GM19328 (cell line): Measurements from ENCODE around the gene OTOA.
"Not testable (repeated sequence)": the region's sequence is repeated elsewhere in the genome, so short reads cannot be mapped to it uniquely, and the experiment has no call there.

Experiments
- ATAC-seq: cut with Tn5 transposase; IDR thresholded peaks from one replicate; pipeline ENCODE4 v1.9.1; 2021; ENCODE audit warnings: mild to moderate bottlenecking, moderate library complexity; ENCODE audit not compliant: unreplicated experiment

Gene OTOA

DNA sequence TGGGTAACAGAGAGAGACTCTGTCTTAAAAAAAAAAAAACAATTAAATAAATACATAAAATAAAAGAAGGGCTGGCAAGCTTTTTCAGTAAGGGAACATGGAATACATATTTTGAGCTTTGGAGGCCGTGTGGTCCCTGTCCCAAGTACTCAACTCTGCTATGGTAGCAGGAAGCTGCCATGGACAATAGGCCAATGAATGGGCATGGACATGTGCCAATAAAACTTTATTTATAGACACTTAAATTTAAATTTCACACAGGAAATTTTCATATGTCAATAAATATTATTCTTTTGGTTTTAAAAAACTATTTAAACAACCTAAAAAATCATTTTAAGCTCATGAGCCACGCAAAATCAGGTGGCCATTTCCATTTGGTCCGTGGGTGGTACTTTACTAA, 3.8 kb downstream of the OTOA start:
- ATAC-seq = no peak

DNA sequence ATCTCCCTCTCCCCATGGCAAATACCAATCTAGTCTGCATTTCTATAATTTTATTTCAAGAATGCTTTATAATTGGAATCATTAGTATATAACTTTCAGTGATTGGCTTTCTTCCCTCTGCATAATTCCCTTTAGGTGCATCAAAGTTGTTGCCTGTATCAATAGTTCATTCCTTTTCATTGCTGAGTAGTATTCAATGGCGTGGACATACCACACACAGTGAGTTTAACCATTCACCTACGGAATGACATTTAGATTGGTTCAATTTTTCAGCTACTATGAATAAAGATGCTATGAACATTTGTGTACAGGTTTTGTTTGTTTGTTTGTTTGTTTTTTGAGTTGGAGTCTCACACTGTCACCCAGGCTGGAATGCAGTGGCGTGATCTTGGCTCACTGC, 9.7 kb downstream of the OTOA start:
- ATAC-seq = no peak

DNA sequence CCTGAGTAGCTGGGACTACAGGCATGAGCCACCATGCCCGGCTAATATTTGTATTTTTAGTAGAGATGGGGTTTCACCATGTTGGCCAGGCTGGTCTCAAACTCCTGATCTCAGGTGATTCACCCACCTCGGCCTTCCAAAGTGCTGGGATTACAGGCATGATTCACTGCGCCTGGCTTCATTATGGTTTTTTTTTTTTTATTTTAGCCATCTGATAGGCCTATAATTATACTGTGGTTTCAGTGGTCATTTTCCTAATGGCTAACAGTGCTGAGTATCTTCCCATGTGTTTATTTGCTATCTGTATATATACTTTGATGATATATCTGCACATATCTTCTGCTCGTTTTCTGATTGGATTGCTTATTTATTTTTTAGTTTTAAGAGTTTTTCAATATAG, 10.7 kb downstream of the OTOA start:
- ATAC-seq = not testable (repeated sequence)

DNA sequence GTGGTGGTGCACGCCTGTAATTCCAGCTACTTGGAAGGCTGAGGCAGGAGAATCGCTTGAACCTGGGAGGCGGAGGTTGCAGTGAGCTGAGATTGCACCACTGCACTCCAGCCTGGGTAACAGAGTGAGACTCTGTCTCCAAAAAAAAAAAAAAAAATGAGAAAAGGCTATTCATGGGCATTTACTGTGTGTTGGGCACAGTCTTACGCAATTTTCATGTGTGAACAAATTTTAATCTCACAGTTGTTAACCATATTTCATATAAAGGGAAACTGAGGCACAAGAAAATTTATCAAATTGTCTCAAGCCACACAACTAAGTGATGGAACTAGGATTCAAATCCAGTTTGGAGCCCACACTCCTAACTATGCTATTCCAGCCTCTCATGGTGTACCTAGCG, 16.9 kb downstream of the OTOA start:
- ATAC-seq = not testable (repeated sequence)

DNA sequence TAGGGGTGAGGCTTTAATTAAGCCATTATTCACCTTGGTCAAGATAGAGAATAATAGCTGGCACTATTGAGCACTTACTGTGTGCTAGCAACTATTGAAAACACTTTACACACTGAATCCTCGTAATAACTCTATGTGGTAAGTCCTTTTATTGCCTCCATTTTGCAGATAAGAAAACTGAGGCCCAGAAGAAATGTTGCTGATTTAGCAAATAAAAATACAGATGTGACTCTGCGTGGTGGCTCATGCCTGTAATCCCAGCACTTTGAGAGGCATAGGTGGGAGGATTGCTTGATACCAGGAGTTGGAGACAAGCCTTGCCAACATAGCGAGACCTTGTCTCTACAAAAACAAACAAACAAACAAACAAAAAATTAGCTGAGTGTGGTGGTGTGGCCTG, 19.4 kb downstream of the OTOA start:
- no peak for ATAC-seq

DNA sequence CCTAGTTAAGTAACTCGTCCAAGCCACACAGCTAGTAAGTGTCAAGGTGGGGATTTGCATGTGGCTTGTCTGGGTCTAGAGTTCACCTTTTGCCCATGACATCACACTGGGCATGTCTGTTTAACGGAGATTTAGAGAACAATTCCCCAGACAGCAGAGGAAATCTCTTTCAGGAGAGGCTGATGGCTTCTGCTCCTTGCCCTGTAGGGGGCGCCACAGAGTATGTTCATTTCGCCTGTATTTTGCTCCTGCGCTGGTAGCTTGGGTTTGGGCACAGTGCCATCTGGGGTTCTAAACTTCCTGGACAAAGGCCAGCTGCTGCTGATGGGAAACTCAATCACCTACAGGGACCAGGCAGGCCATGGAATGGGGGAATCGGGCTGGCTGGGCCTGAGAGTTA, 20.4 kb downstream of the OTOA start:
- no peak for ATAC-seq

DNA sequence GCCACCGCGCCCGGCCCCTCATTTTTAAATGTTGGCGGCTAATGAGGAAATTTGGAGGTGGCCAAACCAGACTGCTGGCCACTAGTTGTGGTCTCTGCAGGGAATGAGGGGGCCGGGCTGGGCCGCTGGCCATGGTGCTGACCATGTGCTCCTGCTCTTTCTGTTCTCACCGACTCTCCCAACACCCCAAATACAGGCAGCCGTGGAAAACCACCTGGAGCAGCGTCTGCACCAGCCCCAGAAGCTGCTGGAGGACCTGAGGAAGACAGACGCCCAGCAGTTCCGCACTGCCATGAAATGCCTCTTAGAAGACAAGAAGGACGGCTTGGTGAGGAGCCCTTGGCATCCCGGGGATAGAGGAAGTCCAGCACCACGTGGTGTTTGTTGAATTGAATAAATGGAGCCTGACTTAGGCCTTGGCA, 21.3 kb downstream of the OTOA start:
- ATAC-seq = no peak

DNA sequence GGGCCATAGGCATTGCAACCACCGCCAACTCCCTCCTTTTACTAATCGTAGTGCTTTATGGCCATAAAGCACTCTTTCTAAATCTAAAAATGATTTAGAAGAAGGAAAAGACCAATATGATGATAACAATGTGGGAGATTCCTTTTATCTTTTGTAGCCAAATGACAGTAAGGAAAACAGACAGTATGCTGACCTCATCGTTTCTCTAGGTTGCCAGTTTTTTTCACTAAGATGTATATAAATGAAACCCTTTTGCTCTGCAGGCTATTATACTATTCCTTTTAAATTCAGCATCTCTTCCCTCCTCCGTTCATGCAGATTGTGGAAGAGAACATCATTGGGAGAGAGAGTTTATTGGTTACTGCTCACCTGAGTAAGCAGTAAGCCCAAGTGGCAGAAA, 25.3 kb downstream of the OTOA start:
- ATAC-seq = no peak

DNA sequence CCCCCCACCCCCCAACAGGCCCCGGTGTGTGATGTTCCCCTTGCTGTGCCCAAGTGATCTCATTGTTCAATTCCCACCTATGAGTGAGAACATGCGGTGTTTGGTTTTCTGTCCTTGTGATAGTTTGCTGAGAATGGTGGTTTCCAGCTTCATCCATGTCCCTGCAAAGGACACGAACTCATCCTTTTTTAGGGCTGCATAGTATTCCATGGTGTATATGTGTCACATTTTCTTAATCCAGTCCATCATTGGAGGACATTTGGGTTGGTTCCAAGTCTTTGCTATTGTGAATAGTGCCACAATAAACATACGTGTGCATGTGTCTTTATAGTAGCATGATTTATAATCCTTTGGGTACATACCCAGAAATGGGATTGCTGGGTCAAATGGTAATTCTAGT, 27.2 kb downstream of the OTOA start:
- not testable (repeated sequence) for ATAC-seq

DNA sequence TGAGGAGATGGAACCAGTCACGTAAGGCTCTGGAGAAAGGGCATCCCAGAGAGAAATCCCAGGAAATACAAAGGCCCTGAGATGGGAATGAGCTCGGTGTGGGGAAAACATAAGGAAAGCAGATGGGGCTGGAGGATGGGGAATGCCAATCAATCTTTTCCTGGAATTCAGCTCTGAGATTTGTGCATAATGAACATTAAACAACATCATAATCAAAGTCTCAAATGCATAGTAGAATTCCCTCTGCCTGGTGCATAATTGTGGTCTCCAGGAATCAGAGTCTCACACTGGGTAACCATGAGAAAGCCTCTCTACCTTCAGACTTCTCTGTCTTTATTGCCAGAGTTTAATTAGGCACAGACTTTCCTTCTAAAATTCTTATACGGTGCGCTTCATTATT, 30.8 kb downstream of the OTOA start:
- ATAC-seq = no peak

DNA sequence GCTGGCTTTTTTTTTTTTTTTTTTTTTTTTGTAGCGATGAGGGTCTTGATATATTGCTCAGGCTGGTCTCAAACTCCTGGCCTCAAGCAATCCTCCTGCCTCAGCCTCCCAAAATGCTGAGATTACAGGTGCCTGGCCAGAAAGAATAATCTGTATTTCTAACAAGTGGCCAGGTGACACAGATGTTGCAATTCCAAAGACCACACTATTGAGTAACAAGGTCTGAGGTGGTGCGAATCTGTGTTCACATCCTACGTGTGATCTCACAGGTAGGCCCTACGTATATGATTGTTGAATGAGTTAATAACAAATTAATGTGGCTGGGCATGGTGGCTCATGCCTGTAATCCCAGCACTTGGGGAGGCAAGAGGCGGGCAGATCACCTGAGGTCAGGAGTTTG, 33.3 kb downstream of the OTOA start:
- ATAC-seq = no peak

DNA sequence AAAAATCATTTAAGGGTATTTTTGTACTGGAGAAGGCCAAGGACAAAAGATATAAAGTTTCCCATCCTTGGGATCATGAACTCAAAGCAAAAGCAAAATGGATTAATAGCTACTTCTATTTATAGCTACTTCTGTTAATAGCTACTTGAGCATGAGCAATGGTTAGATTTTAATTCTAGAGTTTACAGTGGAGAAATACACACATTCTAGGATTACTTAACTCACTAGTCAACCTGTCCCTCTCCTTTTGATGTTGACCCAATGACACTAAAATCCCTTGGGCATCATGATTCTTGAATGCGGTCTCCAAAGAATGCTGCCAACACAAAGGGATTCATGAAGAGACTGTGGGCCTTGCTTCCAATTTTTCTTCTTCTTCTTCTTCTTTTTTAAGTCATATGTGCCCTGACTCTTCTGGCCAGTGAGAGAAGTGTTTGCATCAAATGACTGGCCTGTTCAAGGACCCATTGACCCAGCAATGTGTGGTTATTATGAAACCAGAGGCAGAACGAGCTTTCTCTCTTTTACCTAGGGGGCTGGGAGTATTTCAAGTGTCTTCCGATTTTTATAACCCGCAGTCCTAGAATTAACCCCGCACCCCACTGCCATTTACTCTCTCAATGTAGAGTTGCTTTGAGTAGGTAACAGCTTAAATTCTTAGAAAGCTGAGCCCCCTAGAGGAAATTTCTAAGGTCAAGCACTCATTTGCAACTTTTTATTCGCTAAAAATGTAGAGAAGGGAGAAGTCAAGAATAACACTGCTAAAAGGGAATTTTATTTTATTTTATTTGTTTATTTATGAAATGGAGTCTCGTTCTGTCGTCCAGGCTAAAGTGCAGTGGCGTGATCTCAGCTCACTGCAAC, 34.6 kb downstream of the OTOA start:
- no peak for ATAC-seq

DNA sequence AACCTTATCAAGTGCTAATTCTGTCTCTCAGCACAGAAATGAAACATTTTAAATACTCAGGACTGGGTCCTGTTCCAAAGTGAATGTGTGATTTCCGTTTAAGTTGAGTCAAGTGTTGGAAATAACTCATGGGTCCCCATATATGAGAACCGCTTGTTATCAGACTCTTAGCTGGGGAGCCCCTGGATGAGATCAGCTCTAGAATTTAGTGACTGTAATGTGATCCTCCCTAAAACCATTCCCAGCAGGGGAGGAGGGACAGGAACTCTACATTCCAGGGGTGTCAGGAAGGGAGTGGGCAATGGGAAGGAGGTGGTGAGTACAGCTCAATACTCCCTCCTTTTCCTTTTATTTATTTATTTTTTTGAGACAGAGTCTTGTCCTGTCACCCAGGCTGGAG, 37.5 kb downstream of the OTOA start:
- no peak for ATAC-seq

DNA sequence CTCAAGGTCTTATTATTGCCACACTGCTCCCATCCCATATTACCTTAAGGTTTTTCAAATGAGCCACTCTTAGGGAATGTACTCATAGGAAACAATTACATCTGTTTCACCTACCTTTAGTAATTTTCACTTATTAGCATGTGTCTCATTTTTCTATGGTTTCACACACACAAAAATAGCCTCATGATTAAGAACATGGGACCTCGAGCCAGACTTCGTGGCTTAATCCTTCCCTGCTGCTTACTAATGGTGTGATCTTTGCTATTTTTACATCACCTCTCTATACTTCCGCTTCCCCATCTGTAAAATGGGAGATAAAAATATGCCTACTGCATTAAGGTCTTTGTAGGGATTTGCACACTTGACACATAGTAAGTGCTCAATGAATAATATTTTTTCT, 38.5 kb downstream of the OTOA start:
- ATAC-seq = no peak

DNA sequence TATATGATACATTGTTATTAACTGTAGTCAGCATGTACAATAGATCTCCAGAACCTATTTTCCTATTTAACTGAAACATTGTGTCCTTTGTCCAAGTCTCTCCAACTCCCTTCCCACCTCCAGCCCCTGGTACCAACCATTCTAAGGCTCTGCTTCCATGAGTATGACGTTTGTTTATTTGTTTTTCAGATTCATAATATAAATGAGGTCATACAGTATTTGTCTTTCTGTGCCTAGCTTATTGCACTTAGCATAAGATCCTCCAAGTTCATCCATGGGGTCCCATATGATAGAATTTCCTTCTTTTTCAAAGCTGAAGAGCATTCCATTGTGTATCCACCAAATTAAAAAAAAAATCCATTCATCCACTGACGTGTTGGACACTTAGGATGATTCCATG, 39.4 kb downstream of the OTOA start:
- ATAC-seq = no peak

DNA sequence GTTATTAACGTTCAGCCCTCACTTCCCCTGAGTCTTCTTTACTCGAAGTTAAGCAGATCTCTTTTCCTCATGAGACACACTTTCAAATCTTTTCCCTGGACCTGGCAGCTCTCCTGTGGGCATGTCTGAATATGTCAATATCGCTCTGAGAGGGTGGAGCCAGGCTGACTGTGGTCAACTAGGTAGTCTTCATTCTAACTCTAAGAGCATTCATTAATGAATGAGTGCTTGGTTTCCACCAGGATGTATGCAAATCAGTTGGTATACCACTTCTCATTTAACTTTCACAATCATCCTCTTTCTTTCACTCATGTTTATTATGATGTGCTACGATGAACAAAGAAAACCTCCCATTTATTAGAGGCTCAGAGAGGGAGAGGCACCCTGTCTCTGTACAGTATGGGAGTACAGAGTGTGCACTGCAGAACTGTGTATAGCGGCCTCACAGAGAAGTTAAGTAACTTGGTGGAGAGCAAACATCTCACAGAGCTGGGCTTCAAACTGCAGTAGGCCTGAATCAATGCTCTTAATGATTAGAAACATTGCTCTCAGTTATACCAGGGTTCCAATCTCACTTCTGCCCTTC, 39.9 kb downstream of the OTOA start:
- ATAC-seq = no peak

DNA sequence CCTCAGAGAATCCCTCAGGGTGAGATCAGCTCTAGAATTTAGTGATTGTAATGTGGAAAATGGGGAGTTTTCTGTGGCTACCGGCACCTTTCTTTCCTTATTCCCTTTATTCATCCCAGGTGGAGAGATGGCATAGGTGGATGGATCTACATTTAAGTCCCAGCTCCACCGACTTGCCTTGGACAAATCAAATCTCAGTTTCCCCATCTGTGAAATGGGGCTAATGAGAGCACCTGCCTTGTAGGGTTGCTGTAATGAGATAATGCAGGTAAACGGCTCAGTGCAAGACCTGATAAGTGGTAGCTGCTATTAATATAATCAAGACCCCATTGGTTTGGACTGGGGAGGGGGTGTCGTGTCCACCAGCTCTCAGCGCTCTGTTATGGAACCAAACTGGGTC, 40.5 kb downstream of the OTOA start:
- no peak for ATAC-seq

DNA sequence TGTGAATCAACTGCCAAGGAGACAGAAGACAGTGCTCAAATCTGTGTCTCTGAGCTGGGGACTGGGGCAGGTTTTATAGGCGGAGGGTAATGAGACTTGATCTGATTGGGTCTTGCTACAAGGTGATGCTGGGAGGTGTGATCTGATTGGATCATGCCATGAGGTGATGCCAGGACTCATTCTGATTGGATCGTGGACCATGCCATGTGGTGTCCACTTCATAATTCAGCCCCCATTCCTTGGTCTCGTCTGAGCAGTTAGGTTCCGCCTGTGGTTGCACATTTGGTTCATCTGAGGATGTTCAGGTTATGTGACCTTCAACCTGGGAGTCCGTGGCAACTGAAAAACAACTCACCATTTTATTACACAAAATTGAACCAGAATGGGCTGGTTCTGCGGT, 41.0 kb downstream of the OTOA start:
- no peak for ATAC-seq

DNA sequence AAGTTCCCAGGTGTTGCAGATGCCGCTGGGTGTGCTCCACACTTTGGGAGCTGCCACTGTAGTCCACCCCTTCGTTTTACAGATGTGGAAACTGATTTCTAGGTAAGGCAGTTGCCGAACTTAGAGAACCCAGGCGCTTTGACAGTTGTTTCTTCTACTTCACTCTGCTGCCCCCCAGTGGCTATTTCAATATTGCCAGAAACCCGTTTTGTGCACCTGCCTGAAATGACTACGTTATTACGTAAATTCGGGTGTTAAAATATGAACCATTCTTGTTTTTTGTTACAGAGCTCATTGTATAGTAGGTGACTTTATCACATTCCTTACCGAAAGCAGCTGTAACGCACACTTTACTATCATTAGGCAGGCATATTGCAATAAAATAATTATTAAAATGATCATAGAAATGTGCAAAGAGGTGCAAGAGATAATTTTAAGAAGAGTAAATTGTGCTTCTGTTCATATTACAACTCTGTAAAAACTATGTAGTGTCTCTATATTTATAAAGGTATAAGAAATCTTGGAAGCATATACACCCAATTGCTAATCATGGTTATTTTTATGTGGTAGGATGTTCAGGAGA, 44.9 kb downstream of the OTOA start:
- ATAC-seq = no peak

DNA sequence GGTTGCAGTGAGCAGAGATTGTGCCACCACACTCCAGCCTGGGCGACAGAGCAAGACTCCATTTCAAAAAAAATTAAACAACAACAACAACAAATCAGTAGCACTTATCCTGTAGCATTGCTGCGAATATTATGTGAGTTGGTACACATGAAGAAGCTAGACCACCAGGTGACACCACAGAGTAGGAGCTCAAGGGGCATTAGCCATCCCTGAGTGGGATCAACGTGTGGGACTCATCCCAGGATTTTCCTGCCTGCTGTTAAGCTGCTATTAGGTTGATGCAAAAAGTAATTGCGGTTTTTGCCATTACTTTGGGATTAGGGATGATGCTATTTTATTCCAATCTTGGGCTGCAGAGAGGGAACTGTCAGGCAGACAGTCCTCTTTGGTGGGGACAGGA, 47.2 kb downstream of the OTOA start:
- no peak for ATAC-seq

DNA sequence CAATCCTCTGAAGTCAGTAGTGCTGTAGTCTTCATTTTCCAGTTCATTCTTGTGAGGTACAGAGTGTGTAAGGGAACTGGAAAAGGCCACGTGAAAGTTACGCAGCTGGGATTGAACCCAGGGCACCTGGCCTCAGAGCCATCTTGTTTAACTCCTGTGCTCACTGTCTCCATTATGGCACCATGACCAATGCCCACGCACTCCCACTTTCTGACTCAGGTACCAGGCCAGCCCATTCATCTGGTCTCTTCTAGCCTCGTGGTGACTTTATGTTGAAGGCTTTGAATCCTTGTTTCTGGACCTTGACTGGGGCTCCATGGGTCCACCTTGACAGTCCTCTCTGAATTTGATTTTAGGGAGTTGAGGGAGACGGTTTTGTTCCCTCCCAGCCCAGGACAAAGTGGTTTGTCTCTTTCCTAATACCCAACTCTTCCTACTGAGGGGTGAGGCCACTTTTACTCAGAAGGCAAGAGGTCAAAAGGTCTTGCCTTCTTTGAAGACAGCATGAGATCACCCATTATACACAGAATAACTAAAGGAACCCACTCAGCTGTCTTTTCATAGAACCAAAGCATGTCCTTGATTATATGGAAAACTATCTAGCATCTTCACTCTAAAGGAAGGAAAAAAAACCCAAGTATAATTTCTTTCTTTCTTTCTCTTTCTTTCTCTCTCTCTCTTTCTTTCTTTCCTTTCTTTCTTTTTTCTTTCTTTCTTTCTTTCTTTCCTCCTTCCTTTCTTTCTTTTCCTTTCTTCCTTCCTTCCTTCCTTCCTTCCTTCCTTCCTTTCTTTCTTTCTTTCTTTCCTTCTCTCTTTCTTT, 50.0 kb downstream of the OTOA start:
- no peak for ATAC-seq

DNA sequence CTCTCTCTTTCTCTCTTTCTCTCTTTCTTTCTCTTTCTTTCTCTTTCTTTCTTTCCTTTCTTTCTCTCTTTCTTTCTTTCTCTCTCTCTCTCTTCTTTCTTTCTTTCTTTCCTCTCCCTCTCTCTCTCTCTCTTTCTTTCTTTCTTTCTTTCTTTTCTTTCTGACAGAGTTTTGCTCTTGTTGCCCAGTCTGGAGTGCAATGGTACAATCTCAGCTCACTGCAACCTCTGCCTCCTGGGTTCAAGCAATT, 50.5 kb downstream of the OTOA start:
- ATAC-seq = not testable (repeated sequence)
